NB4 (cell line): ENCODE data around the gene SH2B3.

Experiments used
- POLR2A ChIP-seq: IDR thresholded peaks from 2 replicates; pipeline ENCODE4 v1.6.1; 2011; ENCODE audit warnings: mild to moderate bottlenecking; ENCODE audit not compliant: insufficient read length; ENCODE audit errors: extremely low read depth
- TF ChIP-seq, protein P1 (sequence below): IDR thresholded peaks from one replicate; pipeline ENCODE4 v1.5.1; 2012; ENCODE audit warnings: low read depth, low read length

DNA sequence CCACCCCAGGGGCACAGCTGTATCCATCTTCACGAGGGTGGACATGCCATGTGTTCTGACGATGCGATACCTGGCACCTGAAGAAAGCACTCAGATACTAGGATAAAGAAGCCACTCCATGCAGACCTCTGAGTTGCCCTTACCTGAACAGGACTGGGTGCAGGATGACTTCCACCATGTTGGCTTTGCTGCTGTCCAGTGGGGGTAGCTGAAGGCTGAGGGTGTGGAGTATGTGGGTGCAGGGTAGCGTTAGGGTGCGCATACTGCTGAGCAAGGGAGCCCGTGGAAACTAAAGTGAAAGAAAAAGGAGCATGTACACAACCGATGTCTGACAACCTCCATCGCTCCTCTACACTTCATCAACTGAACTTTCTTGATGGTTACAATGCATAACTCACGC lies 51.3 kb downstream of the SH2B3 start:
- TF ChIP-seq, protein P1, sequence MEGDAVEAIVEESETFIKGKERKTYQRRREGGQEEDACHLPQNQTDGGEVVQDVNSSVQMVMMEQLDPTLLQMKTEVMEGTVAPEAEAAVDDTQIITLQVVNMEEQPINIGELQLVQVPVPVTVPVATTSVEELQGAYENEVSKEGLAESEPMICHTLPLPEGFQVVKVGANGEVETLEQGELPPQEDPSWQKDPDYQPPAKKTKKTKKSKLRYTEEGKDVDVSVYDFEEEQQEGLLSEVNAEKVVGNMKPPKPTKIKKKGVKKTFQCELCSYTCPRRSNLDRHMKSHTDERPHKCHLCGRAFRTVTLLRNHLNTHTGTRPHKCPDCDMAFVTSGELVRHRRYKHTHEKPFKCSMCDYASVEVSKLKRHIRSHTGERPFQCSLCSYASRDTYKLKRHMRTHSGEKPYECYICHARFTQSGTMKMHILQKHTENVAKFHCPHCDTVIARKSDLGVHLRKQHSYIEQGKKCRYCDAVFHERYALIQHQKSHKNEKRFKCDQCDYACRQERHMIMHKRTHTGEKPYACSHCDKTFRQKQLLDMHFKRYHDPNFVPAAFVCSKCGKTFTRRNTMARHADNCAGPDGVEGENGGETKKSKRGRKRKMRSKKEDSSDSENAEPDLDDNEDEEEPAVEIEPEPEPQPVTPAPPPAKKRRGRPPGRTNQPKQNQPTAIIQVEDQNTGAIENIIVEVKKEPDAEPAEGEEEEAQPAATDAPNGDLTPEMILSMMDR, result no peak
- TF ChIP-seq POLR2A, result no peak
